ENCODE measurements around the gene MARCKS.

MARCKS gene

DNA sequence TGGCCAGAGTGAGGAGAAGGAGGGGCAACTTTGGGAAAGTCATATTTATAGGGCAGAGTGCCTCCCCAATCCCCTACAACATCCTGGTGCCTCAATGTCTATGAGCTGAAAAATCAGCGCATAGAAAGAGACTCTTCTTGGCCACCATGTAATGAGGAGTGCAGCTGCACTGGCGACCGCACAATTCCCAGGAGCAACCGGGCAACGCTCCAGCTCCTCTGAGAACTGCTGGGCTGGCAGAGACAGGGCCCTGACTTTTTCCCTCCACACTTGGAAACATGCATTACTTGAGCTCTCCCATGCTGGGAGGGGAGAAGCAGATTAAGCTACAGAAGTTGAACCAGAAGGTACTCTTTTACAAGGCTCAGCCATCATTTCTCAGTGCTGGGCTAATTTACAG, 31.4 kb upstream of the MARCKS start:
- Histone ChIP-seq H3K27me3 (ENCODE audit: control insufficient read depth, low read length) (0 out of 2 replicates have a peak, but pooled peaks cover 2% of the 10 kb centered on the region), H3K9me2 (replicated peaks; ENCODE audit: control insufficient read depth, low read length) (no peaks in the 10 kb centered on the region), H3F3A (ENCODE audit: control insufficient read depth, insufficient read depth) (no peaks in the 10 kb centered on the region), H3K79me2 (ENCODE audit: control insufficient read depth, low read length) (no peaks in the 10 kb centered on the region), H4K20me1 (ENCODE audit: control insufficient read depth, insufficient read depth, low read depth, low read length) (no peaks in the 10 kb centered on the region), H3K4me3 (ENCODE audit: low read length) (no peak overlapping the region), H3K27ac (ENCODE audit: low read depth, low read length) (no peak overlapping the region), H3K4me2 (ENCODE audit: low read length) (no peak overlapping the region), H3K36me3 (ENCODE audit: control insufficient read depth, low read length) (no peaks in the 10 kb centered on the region), H3K4me1 (ENCODE audit: control insufficient read depth, low read length) (no peaks in the 10 kb centered on the region), H3K9me3 (ENCODE audit: control insufficient read depth, insufficient read depth, low read length) (no peaks in the 10 kb centered on the region)
- TF ChIP-seq EZH2phosphoT487 (IDR thresholded peaks at IDR 0.05; ENCODE audit: borderline replicate concordance, low read length): no peak
- TF ChIP-seq, protein P1, sequence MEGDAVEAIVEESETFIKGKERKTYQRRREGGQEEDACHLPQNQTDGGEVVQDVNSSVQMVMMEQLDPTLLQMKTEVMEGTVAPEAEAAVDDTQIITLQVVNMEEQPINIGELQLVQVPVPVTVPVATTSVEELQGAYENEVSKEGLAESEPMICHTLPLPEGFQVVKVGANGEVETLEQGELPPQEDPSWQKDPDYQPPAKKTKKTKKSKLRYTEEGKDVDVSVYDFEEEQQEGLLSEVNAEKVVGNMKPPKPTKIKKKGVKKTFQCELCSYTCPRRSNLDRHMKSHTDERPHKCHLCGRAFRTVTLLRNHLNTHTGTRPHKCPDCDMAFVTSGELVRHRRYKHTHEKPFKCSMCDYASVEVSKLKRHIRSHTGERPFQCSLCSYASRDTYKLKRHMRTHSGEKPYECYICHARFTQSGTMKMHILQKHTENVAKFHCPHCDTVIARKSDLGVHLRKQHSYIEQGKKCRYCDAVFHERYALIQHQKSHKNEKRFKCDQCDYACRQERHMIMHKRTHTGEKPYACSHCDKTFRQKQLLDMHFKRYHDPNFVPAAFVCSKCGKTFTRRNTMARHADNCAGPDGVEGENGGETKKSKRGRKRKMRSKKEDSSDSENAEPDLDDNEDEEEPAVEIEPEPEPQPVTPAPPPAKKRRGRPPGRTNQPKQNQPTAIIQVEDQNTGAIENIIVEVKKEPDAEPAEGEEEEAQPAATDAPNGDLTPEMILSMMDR (IDR thresholded peaks at IDR 0.05; ENCODE audit: low read depth, low read length, poor library complexity, severe bottlenecking): no peak

DNA sequence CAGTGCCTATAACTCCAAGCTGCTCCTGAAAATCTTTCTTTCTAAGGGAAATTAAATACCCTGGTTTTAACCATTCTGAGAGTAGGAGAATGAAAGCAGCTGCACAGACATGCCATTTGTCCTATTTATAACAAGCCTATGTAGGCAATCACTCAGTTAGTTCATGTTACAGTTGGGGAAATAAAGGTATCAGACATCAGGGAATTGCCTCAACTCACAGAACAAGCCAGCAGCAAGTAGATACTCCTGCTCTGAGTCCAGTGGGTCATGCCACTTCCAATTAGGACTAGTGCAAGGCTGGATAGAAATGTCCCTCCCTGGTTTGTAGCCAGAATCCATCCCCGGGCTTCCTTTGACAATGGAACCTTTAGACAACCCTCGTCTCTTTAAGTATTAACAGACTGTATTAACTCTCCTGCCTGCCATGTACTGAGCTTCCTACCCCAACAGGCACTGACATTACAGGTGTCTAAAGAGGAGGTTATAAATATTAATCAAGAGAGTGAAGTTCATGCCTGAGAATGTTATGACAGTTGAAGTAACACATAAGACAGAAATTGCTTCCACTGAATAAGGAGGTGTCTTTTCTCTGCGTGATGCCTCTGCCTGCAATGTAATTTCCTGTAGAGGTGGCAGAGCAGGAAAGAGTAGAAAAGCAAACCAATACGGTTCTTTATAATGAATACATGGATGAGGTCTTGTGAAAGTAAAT, 28.0 kb upstream of the MARCKS start:
- H3K4me2 ChIP-seq (ENCODE audit: low read length): no peak overlapping the region
- H3K9me3 ChIP-seq (ENCODE audit: control insufficient read depth, insufficient read depth, low read length): no peaks in the 10 kb centered on the region
- H4K20me1 ChIP-seq (ENCODE audit: control insufficient read depth, insufficient read depth, low read depth, low read length): no peaks in the 10 kb centered on the region
- no peak for TF ChIP-seq EZH2phosphoT487 (IDR thresholded peaks at IDR 0.05; ENCODE audit: borderline replicate concordance, low read length)
- TF ChIP-seq, protein P1 (IDR thresholded peaks at IDR 0.05; ENCODE audit: low read depth, low read length, poor library complexity, severe bottlenecking): no peak
- H3K27ac ChIP-seq (ENCODE audit: low read depth, low read length): no peak overlapping the region
- H3K4me1 ChIP-seq (ENCODE audit: control insufficient read depth, low read length): no peaks in the 10 kb centered on the region
- no peaks in the 10 kb centered on the region for H3K27me3 ChIP-seq (ENCODE audit: control insufficient read depth, low read length)
- no peaks in the 10 kb centered on the region for H3F3A ChIP-seq (ENCODE audit: control insufficient read depth, insufficient read depth)
- no peaks in the 10 kb centered on the region for H3K36me3 ChIP-seq (ENCODE audit: control insufficient read depth, low read length)
- no peak overlapping the region for H3K4me3 ChIP-seq (ENCODE audit: low read length)
- no peaks in the 10 kb centered on the region for H3K9me2 ChIP-seq (replicated peaks; ENCODE audit: control insufficient read depth, low read length)
- no peaks in the 10 kb centered on the region for H3K79me2 ChIP-seq (ENCODE audit: control insufficient read depth, low read length)

DNA sequence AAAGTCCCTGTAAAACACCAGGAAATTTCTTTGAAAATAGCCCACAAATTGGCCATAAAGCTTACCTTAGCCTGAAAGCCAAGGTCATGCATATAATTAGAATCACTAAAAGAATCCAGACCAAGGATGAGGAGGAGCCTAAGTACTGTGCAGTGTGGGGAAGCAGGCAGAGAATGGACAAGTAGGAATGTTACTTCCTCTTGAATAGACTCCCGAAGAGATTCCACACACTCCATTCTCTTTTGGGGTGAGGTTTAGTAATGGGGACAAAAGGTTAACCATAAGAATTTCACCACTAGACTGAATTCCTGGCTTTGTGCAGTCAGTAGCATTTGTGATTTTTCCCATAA, 27.5 kb upstream of the MARCKS start:
- Histone ChIP-seq H3K9me3 (ENCODE audit: control insufficient read depth, insufficient read depth, low read length) (no peaks in the 10 kb centered on the region), H3K4me3 (ENCODE audit: low read length) (no peak overlapping the region), H3K4me1 (ENCODE audit: control insufficient read depth, low read length) (no peaks in the 10 kb centered on the region), H3F3A (ENCODE audit: control insufficient read depth, insufficient read depth) (no peaks in the 10 kb centered on the region), H3K4me2 (ENCODE audit: low read length) (no peak overlapping the region), H3K9me2 (replicated peaks; ENCODE audit: control insufficient read depth, low read length) (no peaks in the 10 kb centered on the region), H3K79me2 (ENCODE audit: control insufficient read depth, low read length) (no peaks in the 10 kb centered on the region), H3K27ac (ENCODE audit: low read depth, low read length) (no peak overlapping the region), H3K27me3 (ENCODE audit: control insufficient read depth, low read length) (no peaks in the 10 kb centered on the region), H3K36me3 (ENCODE audit: control insufficient read depth, low read length) (no peaks in the 10 kb centered on the region), H4K20me1 (ENCODE audit: control insufficient read depth, insufficient read depth, low read depth, low read length) (no peaks in the 10 kb centered on the region)
- TF ChIP-seq EZH2phosphoT487 (IDR thresholded peaks at IDR 0.05; ENCODE audit: borderline replicate concordance, low read length): no peak
- TF ChIP-seq, protein P1 (IDR thresholded peaks at IDR 0.05; ENCODE audit: low read depth, low read length, poor library complexity, severe bottlenecking): no peak

All from DOHH2 (cell line).